Kidney tubule cell (primary cell): ENCODE measurements around the gene PBRM1.
"Not testable (repeated sequence)": the region's sequence is repeated elsewhere in the genome, so short reads cannot be mapped to it uniquely, and the experiment has no call there.

ENCODE experiments used
- DNase-seq: peaks from one replicate; pipeline ENCODE4 v3.0.0-alpha.2; 2018; ENCODE audit warnings: low spot score

The PBRM1 gene

GRCh38 chr3:52704611-52705437 is 19.1 kb upstream of the PBRM1 start:
- DNase-seq, result peak; percentile 45

GRCh38 chr3:52703341-52703740 is 17.6 kb upstream of the PBRM1 start:
- no peak for DNase-seq

- DNase-seq, result no peak
Observed at GRCh38 chr3:52697632-52697965, 11.9 kb upstream of the PBRM1 start.

GRCh38 chr3:52696830-52697631 is 11.3 kb upstream of the PBRM1 start:
- DNase-seq, result no peak

GRCh38 chr3:52695798-52696671 is 10.3 kb upstream of the PBRM1 start:
- DNase-seq, result no peak

- DNase-seq, result no peak
Observed at GRCh38 chr3:52694528-52695189, 8.9 kb upstream of the PBRM1 start.

- no peak for DNase-seq
Observed at GRCh38 chr3:52693071-52693470, 7.4 kb upstream of the PBRM1 start.

- DNase-seq, result no peak
Observed at GRCh38 chr3:52690560-52690959, 4.8 kb upstream of the PBRM1 start.

GRCh38 chr3:52689151-52689550 is 3.4 kb upstream of the PBRM1 start:
- DNase-seq, result no peak

- no peak for DNase-seq
Observed at GRCh38 chr3:52688266-52688665, 2.6 kb upstream of the PBRM1 start.

GRCh38 chr3:52685285-52685708 is 416 bp downstream of the PBRM1 start:
- peak; percentile 88 for DNase-seq

GRCh38 chr3:52684184-52684583 is 1.5 kb downstream of the PBRM1 start:
- DNase-seq, result no peak

- no peak for DNase-seq
Observed at GRCh38 chr3:52683611-52684010, 2.1 kb downstream of the PBRM1 start.

GRCh38 chr3:52682016-52682415 is 3.7 kb downstream of the PBRM1 start:
- DNase-seq, result peak; percentile 78

- no peak for DNase-seq
Observed at GRCh38 chr3:52681596-52681995, 4.1 kb downstream of the PBRM1 start.

GRCh38 chr3:52679811-52680210 is 5.9 kb downstream of the PBRM1 start:
- DNase-seq, result no peak

- no peak for DNase-seq
Observed at GRCh38 chr3:52679199-52679538, 6.5 kb downstream of the PBRM1 start.

GRCh38 chr3:52678265-52679198 is 7.2 kb downstream of the PBRM1 start:
- no peak for DNase-seq

GRCh38 chr3:52676201-52676600 is 9.5 kb downstream of the PBRM1 start:
- not testable (repeated sequence) for DNase-seq

- peak; percentile 64 for DNase-seq
Observed at GRCh38 chr3:52671676-52672075, 14.0 kb downstream of the PBRM1 start.
